SU-DHL-6 (cell line): Measurements from ENCODE around the gene HSPA5.
"Not testable (repeated sequence)": the region's sequence is repeated elsewhere in the genome, so short reads cannot be mapped to it uniquely, and the experiment has no call there.

Experiments
- H2AFZ ChIP-seq: fragments of 200-600 bp; sonication (generic); 2 replicates; pipeline ENCODE4 v1.6.1; 2014; ENCODE audit warnings: low read depth, mild to moderate bottlenecking, moderate library complexity, mixed read lengths, antibody characterized with exemption, low read length; ENCODE audit not compliant: severe bottlenecking
- H3F3A ChIP-seq: fragments of 200-600 bp; shearing (Covaris generic); 2 replicates; pipeline ENCODE4 v1.6.0; 2016; ENCODE audit warnings: antibody characterized with exemption, mild to moderate bottlenecking; ENCODE audit not compliant: insufficient read depth
- H3K27ac ChIP-seq: fragments of 200-600 bp; sonication (generic); 2 replicates; pipeline ENCODE4 v1.5.1; 2016; ENCODE audit warnings: low read depth, mild to moderate bottlenecking, low read length, moderate library complexity, mixed read lengths
- H3K27me3 ChIP-seq: fragments of 200-600 bp; sonication (generic), shearing (Covaris generic); 2 replicates; pipeline ENCODE4 v1.6.0; 2014; ENCODE audit warnings: mild to moderate bottlenecking, low read length
- H3K36me3 ChIP-seq: fragments of 200-600 bp; sonication (generic); 2 replicates; pipeline ENCODE4 v1.6.1; 2014; ENCODE audit warnings: mild to moderate bottlenecking, low read length, mixed read lengths
- H3K4me2 ChIP-seq: fragments of 300-600, 200-600 bp; shearing (Covaris generic), sonication (generic); 2 replicates; pipeline ENCODE4 v1.6.0; 2014; ENCODE audit warnings: low read length, low read depth, mild to moderate bottlenecking; ENCODE audit not compliant: poor library complexity, severe bottlenecking
- H3K4me3 ChIP-seq: fragments of 200-600 bp; sonication (generic); 2 replicates; pipeline ENCODE4 v1.5.1; 2014; ENCODE audit warnings: antibody characterized with exemption, low read length, mild to moderate bottlenecking, mixed read lengths; ENCODE audit not compliant: insufficient read depth, poor library complexity, severe bottlenecking
- H3K79me2 ChIP-seq: fragments of 200-600 bp; sonication (generic); 2 replicates; pipeline ENCODE4 v1.6.1; 2014; ENCODE audit warnings: mild to moderate bottlenecking, low read length, moderate library complexity; ENCODE audit not compliant: insufficient read depth
- H3K9ac ChIP-seq: fragments of 200-600 bp; sonication (generic); 2 replicates; pipeline ENCODE4 v1.7.0; 2014; ENCODE audit warnings: mild to moderate bottlenecking, low read length
- H3K9me2 ChIP-seq: fragments of 200-600 bp; sonication (generic); replicated peaks from 2 replicates; pipeline ENCODE4 v1.6.1; 2014; ENCODE audit warnings: low read length; ENCODE audit not compliant: insufficient read depth
- H3K9me3 ChIP-seq: fragments of 200-600 bp; sonication (generic); 2 replicates; pipeline ENCODE4 v1.6.1; 2014; ENCODE audit warnings: low read length, mixed read lengths; ENCODE audit not compliant: insufficient read depth
- H4K20me1 ChIP-seq: fragments of 200-600 bp; sonication (generic); 2 replicates; pipeline ENCODE4 v1.6.1; 2014; ENCODE audit warnings: low read depth, mild to moderate bottlenecking, antibody characterized with exemption, low read length, moderate library complexity, mixed read lengths
- EZH2phosphoT487 ChIP-seq: fragments of 200-600 bp; sonication (generic), shearing (Covaris generic); conservative IDR thresholded peaks from 2 replicates; pipeline ENCODE4 v1.6.1; 2018; ENCODE audit warnings: mild to moderate bottlenecking, antibody characterized with exemption, low read length, moderate library complexity, mixed read lengths
- TF ChIP-seq, protein P1 (sequence below): fragments of 200-600 bp; sonication (generic); IDR thresholded peaks from one replicate; pipeline ENCODE4 v1.5.1; 2017; ENCODE audit warnings: antibody characterized with exemption, mild to moderate bottlenecking, low read length, moderate library complexity; ENCODE audit not compliant: insufficient read depth, poor library complexity, severe bottlenecking

Gene HSPA5

DNA sequence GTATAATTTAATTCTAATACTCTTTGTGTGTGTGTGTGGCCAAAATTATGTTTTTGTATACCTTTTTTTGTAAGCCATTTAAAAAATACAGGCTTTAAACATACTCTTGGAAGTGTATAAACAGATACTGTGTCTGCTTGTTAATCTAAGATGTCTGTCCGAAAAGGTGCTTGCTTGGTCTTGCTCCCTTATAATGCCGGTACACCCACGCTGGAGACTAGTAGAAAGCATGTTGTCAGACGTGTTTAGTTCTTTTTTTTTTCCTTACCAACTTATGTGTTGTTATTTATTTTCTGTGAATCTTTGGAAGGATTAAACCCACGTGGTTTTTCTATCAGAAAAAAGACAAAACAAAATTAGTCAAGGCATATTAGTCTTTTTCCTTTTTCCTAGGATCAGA is 29.9 kb upstream of the HSPA5 start:
- Histone ChIP-seq H4K20me1 (no peaks in the 10 kb centered on the region), H3K27me3 (no peaks in the 10 kb centered on the region), H3K36me3 (no peaks in the 10 kb centered on the region), H3K9me3 (no peaks in the 10 kb centered on the region), H3K27ac (no peak overlapping the region), H3K4me3 (no peak overlapping the region), H3F3A (no peaks in the 10 kb centered on the region), H3K4me2 (no peak overlapping the region), H3K9ac (no peak overlapping the region), H3K79me2 (peaks cover 85% of the 10 kb centered on the region), H3K9me2 (no peaks in the 10 kb centered on the region), H2AFZ (no peak overlapping the region)
- TF ChIP-seq, protein P1, sequence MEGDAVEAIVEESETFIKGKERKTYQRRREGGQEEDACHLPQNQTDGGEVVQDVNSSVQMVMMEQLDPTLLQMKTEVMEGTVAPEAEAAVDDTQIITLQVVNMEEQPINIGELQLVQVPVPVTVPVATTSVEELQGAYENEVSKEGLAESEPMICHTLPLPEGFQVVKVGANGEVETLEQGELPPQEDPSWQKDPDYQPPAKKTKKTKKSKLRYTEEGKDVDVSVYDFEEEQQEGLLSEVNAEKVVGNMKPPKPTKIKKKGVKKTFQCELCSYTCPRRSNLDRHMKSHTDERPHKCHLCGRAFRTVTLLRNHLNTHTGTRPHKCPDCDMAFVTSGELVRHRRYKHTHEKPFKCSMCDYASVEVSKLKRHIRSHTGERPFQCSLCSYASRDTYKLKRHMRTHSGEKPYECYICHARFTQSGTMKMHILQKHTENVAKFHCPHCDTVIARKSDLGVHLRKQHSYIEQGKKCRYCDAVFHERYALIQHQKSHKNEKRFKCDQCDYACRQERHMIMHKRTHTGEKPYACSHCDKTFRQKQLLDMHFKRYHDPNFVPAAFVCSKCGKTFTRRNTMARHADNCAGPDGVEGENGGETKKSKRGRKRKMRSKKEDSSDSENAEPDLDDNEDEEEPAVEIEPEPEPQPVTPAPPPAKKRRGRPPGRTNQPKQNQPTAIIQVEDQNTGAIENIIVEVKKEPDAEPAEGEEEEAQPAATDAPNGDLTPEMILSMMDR = no peak

DNA sequence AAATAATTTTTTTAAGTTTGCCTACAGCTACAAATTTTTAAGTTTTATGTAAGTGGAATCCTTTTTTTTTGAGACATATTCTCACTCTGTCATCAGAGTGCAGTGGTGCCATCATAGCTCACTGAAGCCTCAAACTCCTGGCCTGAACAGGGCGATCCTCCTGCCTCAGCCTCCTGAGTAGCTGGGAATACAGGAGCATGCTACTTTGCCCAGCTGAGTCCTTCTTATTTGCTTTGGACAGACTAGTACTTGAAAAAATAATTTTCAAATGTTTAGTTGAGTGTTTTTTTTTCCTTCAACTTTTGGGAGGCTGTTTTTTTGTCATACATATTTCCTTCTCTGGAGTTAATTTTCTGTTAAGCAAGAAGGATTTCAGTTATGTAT is 27.9 kb upstream of the HSPA5 start:
- Histone ChIP-seq H3K9ac (no peak overlapping the region), H3K9me2 (no peaks in the 10 kb centered on the region), H3K4me3 (no peak overlapping the region), H3F3A (no peaks in the 10 kb centered on the region), H3K27ac (no peak overlapping the region), H3K27me3 (no peaks in the 10 kb centered on the region), H3K79me2 (peaks cover 84% of the 10 kb centered on the region), H3K9me3 (no peaks in the 10 kb centered on the region), H4K20me1 (no peaks in the 10 kb centered on the region), H3K36me3 (no peaks in the 10 kb centered on the region), H3K4me2 (no peak overlapping the region), H2AFZ (no peak overlapping the region)
- no peak for TF ChIP-seq EZH2phosphoT487
- TF ChIP-seq, protein P1 = no peak

DNA sequence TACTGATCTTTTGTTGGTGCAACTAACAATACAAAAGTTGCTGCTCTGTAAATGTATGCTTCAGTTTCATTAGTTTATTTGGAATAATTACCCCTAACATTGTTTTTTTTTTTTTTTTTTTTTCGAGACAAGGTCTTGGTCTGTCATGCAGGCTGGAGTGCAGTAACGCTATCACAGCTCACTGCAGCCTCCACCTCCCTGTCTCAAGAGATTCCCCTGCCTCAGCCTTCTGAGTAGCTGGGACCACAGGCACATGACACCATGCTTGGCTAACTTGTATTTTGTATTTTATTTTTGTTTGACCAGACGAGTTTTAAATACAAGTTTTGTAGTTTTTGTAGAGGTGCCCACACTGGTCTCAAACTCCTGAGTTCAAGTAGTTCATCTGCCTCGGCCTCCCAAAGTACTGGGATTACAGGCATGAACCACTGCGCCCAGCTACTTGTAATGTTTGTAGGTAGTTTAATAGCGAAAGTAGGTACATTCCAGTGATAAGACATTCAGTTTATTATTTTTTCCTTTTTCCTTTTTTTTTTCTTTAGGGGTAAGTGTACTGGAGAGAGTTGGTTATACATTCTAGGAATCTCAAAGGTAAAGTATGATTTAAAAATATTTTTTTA is 27.4 kb upstream of the HSPA5 start:
- Histone ChIP-seq H4K20me1 (no peaks in the 10 kb centered on the region), H3K4me3 (no peak overlapping the region), H3K4me2 (no peak overlapping the region), H3K79me2 (peaks cover 85% of the 10 kb centered on the region), H3K9ac (no peak overlapping the region), H3K27ac (no peak overlapping the region), H3K9me2 (no peaks in the 10 kb centered on the region), H3F3A (no peaks in the 10 kb centered on the region), H2AFZ (no peak overlapping the region), H3K36me3 (no peaks in the 10 kb centered on the region), H3K9me3 (no peaks in the 10 kb centered on the region), H3K27me3 (no peaks in the 10 kb centered on the region)
- no peak for TF ChIP-seq EZH2phosphoT487
- TF ChIP-seq, protein P1 = no peak

DNA sequence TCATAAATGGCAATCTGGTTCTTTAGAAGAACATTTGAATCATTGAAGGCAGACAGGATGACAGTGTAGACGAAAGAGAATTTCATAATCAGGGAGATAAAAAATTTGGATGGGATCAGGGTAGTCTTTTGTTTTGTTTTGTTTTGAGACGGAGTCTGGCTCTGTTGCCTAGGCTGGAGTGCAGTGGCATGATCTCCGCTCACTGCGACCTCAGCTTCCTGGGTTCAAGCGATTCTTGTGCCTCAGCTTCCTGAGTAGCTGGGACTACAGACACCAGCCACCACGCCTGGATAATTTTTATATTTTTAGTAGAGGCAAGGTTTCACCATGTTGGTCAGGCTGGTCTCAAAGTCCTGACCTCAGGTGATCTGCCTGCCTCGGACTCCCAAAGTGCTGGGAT is 22.9 kb upstream of the HSPA5 start:
- not testable (repeated sequence) for H3K9me2 ChIP-seq, H3F3A ChIP-seq, H3K27me3 ChIP-seq, H3K9me3 ChIP-seq, H3K4me3 ChIP-seq, H2AFZ ChIP-seq, H3K9ac ChIP-seq, H3K4me2 ChIP-seq, H3K36me3 ChIP-seq, H4K20me1 ChIP-seq, H3K27ac ChIP-seq
- H3K79me2 ChIP-seq = peaks cover 68% of the 10 kb centered on the region
